Tibial artery (tissue), 4 donors: Measurements from ENCODE around the gene SRPK2.
"Not testable (repeated sequence)": the region's sequence is repeated elsewhere in the genome, so short reads cannot be mapped to it uniquely, and the experiment has no call there.

Experiments used
- DNase-seq, 2 donors: peaks; one replicate each; pipeline ENCODE4 v3.0.0-alpha.2; 2019
- H3K27ac ChIP-seq, 2 donors: fragments of 200-600 bp; sonication (generic) in 1 of 2; 1 replicate in 1 of 2; 2 replicates in 1 of 2; pipeline ENCODE4 v1.5.1; 2018 to 2019; ENCODE audit warnings: mild to moderate bottlenecking in 1 of 2
- H3K27me3 ChIP-seq, 2 donors: fragments of 200-600 bp; sonication (generic) in 1 of 2; one replicate each; pipeline versions ENCODE4 v1.5.1 to v1.6.0; 2016 to 2019
- H3K36me3 ChIP-seq, 3 donors: fragments of 200-600 bp; sonication (generic) in 2 of 3; one replicate each; pipeline ENCODE4 v1.5.1; 2016 to 2019; ENCODE audit warnings: mild to moderate bottlenecking in 2 of 3
- H3K4me1 ChIP-seq, 4 donors: fragments of 200-600 bp; sonication (generic) in 2 of 4; 1 replicate in 3 of 4; 2 replicates in 1 of 4; pipeline ENCODE4 v1.5.1; 2016 to 2019
- H3K4me3 ChIP-seq, 2 donors: fragments of 200-600 bp; sonication (generic) in 1 of 2; 1 replicate in 1 of 2; 2 replicates in 1 of 2; pipeline ENCODE4 v1.5.1; 2018 to 2019; ENCODE audit warnings: mild to moderate bottlenecking in 2 of 2
- H3K9me3 ChIP-seq, 3 donors: fragments of 200-600 bp; sonication (generic) in 1 of 3; one replicate each; pipeline ENCODE4 v1.5.1; 2016 to 2019
- intact Hi-C: fragments of 100-400 bp; cut with DNase I; formaldehyde crosslinking; loops from one replicate; pipeline ENCODE4 v1.15.0; 2023; ENCODE audit warnings: low total_unique reads
- TF ChIP-seq, protein P1 (sequence below), 2 experiments: fragments of 200-600 bp in 1 of 2; fragments of 450-650 bp in 1 of 2; IDR thresholded peaks; one replicate each; pipeline ENCODE4 v1.5.1; 2017 to 2019; ENCODE audit warnings: antibody characterized with exemption in 2 of 2, mild to moderate bottlenecking in 1 of 2, moderate library complexity in 1 of 2

Gene SRPK2

GRCh38 chr7:105325216-105325904 lies 63.4 kb downstream of the SRPK2 start:
- Histone ChIP-seq H3K27ac (no peak overlapping the region), H3K27me3 (no peaks in the 10 kb centered on the region), H3K36me3 (no peaks in the 10 kb centered on the region), H3K4me1 (peaks cover 0 to 14% (median 0%) of the 10 kb centered on the region in 4 donors), H3K9me3 (no peaks in the 10 kb centered on the region), H3K4me3 (no peak overlapping the region)
- intact Hi-C loops, result no loop called here
- no peak for DNase-seq
- TF ChIP-seq, protein P1, sequence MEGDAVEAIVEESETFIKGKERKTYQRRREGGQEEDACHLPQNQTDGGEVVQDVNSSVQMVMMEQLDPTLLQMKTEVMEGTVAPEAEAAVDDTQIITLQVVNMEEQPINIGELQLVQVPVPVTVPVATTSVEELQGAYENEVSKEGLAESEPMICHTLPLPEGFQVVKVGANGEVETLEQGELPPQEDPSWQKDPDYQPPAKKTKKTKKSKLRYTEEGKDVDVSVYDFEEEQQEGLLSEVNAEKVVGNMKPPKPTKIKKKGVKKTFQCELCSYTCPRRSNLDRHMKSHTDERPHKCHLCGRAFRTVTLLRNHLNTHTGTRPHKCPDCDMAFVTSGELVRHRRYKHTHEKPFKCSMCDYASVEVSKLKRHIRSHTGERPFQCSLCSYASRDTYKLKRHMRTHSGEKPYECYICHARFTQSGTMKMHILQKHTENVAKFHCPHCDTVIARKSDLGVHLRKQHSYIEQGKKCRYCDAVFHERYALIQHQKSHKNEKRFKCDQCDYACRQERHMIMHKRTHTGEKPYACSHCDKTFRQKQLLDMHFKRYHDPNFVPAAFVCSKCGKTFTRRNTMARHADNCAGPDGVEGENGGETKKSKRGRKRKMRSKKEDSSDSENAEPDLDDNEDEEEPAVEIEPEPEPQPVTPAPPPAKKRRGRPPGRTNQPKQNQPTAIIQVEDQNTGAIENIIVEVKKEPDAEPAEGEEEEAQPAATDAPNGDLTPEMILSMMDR (IDR thresholded peaks at IDR 0.05), result no peak

GRCh38 chr7:105324606-105325005 lies 64.1 kb downstream of the SRPK2 start:
- intact Hi-C loops, H3K27me3 ChIP-seq, H3K36me3 ChIP-seq, DNase-seq, H3K9me3 ChIP-seq, H3K4me3 ChIP-seq, H3K27ac ChIP-seq: not testable (repeated sequence)
- peaks cover 0 to 14% (median 0%) of the 10 kb centered on the region in 4 donors for H3K4me1 ChIP-seq

- Histone ChIP-seq H3K4me3 (no peak overlapping the region), H3K4me1 (peaks cover 0 to 14% (median 0%) of the 10 kb centered on the region in 4 donors), H3K9me3 (no peaks in the 10 kb centered on the region), H3K27me3 (no peaks in the 10 kb centered on the region), H3K36me3 (no peaks in the 10 kb centered on the region), H3K27ac (no peak overlapping the region)
- intact Hi-C loops, result no loop called here
- DNase-seq, result no peak
- TF ChIP-seq, protein P1 (IDR thresholded peaks at IDR 0.05), result no peak
Measured at GRCh38 chr7:105323366-105323765, 65.4 kb downstream of the SRPK2 start.

- H3K4me3 ChIP-seq, result no peak overlapping the region
- H3K4me1 ChIP-seq, result peaks cover 0 to 14% (median 0%) of the 10 kb centered on the region in 4 donors
- intact Hi-C loops, result no loop called here
- TF ChIP-seq, protein P1 (IDR thresholded peaks at IDR 0.05), result no peak
- H3K9me3 ChIP-seq, result no peaks in the 10 kb centered on the region
- no peak overlapping the region for H3K27ac ChIP-seq
- no peaks in the 10 kb centered on the region for H3K27me3 ChIP-seq
- no peaks in the 10 kb centered on the region for H3K36me3 ChIP-seq
- no peak for DNase-seq
Measured at GRCh38 chr7:105322655-105323277, 66.0 kb downstream of the SRPK2 start.

GRCh38 chr7:105321754-105322455 lies 66.8 kb downstream of the SRPK2 start:
- TF ChIP-seq, protein P1 (IDR thresholded peaks at IDR 0.05), result no peak
- H3K9me3 ChIP-seq, result no peaks in the 10 kb centered on the region
- no peak for DNase-seq
- no peak overlapping the region for H3K4me3 ChIP-seq
- H3K27me3 ChIP-seq, result no peaks in the 10 kb centered on the region
- intact Hi-C loops, result no loop called here
- H3K36me3 ChIP-seq, result no peaks in the 10 kb centered on the region
- peaks cover 0 to 14% (median 0%) of the 10 kb centered on the region in 4 donors for H3K4me1 ChIP-seq
- H3K27ac ChIP-seq, result no peak overlapping the region

DNA sequence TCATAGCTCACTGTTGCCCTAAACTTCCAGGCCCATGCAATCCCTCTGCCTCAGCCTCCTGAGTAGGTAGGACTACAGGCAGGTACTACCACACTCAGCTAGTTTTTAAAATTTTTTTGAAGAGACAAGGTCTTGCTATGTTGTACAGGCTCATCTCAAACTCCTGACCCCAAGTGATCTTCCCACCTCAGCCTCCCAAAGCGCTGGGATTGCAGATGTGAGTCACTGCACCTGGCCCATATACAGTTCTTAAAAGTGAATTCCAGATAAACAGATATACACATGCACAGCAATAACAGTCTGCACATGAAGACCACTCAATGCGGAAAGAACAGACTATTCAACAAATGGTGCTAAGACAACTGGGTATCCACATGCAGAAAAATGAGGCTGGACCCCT lies 67.8 kb downstream of the SRPK2 start:
- TF ChIP-seq, protein P1 (IDR thresholded peaks at IDR 0.05), result no peak
- Histone ChIP-seq H3K4me3 (no peak overlapping the region), H3K27ac (no peak overlapping the region), H3K36me3 (no peaks in the 10 kb centered on the region), H3K9me3 (no peaks in the 10 kb centered on the region), H3K27me3 (no peaks in the 10 kb centered on the region), H3K4me1 (peaks cover 0 to 14% (median 0%) of the 10 kb centered on the region in 4 donors)
- intact Hi-C loops, result no loop called here
- DNase-seq, result no peak
